ENCODE data around the gene GPHB5. TPM values are rescaled to one million over a fixed set of nuclear protein-coding genes. Genes with fewer than 3 reads are reported as not detected.

The GPHB5 gene
- total and polyA plus RNA-seq, 4 donors: not detected

- Histone ChIP-seq H3K27me3 (ENCODE audit: control insufficient read depth in 3 of 3, insufficient read depth in 3 of 3, low read length in 2 of 3) (no peaks in the 10 kb centered on the region), H3K4me3 (no peak overlapping the region), H3K4me1 (ENCODE audit: control insufficient read depth in 5 of 5, insufficient read depth in 5 of 5, low read length in 5 of 5) (peaks cover 0 to 42% (median 8%) of the 10 kb centered on the region in 5 donors), H3K9me3 (ENCODE audit: control insufficient read depth in 4 of 4, insufficient read depth in 3 of 4, low read length in 3 of 4) (peaks cover 0 to 3% (median 0%) of the 10 kb centered on the region in 4 donors), H3K27ac (ENCODE audit: low read depth in 1 of 2, low read length in 1 of 2) (no peak overlapping the region), H3K36me3 (ENCODE audit: control insufficient read depth in 4 of 4, insufficient read depth in 4 of 4, low read length in 4 of 4) (peaks cover 0 to 4% (median 0%) of the 10 kb centered on the region in 4 donors), H3K9ac (ENCODE audit: insufficient read depth in 1 of 2, low read length in 2 of 2) (no peak overlapping the region)
- 93 to 97% methylated on average over 5 of the region's 5 CpGs for WGBS, 2 donors
- no peak for TF ChIP-seq CTCF (IDR thresholded peaks at IDR 0.05; ENCODE audit: control extremely low read depth, extremely low read depth)
- ATAC-seq (ENCODE audit: insufficient read depth, low FRiP score): no peak
- no peak for DNase-seq
Observed at GRCh38 chr14:63268771-63269170, 50.0 kb downstream of the GPHB5 start.

GRCh38 chr14:63267171-63267570, 51.6 kb downstream of the GPHB5 start:
- 75 to 84% methylated on average over 3 of the region's 3 CpGs for WGBS, 2 donors
- Histone ChIP-seq H3K9me3 (ENCODE audit: control insufficient read depth in 4 of 4, insufficient read depth in 3 of 4, low read length in 3 of 4) (no peaks in the 10 kb centered on the region), H3K4me1 (ENCODE audit: control insufficient read depth in 5 of 5, insufficient read depth in 5 of 5, low read length in 5 of 5) (peaks cover 0 to 27% (median 6%) of the 10 kb centered on the region in 5 donors), H3K27me3 (ENCODE audit: control insufficient read depth in 3 of 3, insufficient read depth in 3 of 3, low read length in 2 of 3) (no peaks in the 10 kb centered on the region), H3K9ac (ENCODE audit: insufficient read depth in 1 of 2, low read length in 2 of 2) (no peak overlapping the region), H3K4me3 (no peak overlapping the region), H3K27ac (ENCODE audit: low read depth in 1 of 2, low read length in 1 of 2) (no peak overlapping the region), H3K36me3 (ENCODE audit: control insufficient read depth in 4 of 4, insufficient read depth in 4 of 4, low read length in 4 of 4) (peaks cover 0 to 4% (median 0%) of the 10 kb centered on the region in 4 donors)
- DNase-seq (no peak), ATAC-seq (ENCODE audit: insufficient read depth, low FRiP score) (no peak)
- TF ChIP-seq CTCF (IDR thresholded peaks at IDR 0.05; ENCODE audit: control extremely low read depth, extremely low read depth): no peak

- no peak for ATAC-seq (ENCODE audit: insufficient read depth, low FRiP score)
- no peak for DNase-seq
- peaks cover 0 to 27% (median 6%) of the 10 kb centered on the region in 5 donors for H3K4me1 ChIP-seq (ENCODE audit: control insufficient read depth in 5 of 5, insufficient read depth in 5 of 5, low read length in 5 of 5)
- no peak overlapping the region for H3K4me3 ChIP-seq
- WGBS, 2 donors: 65 to 92% methylated on average over 1 of the region's 1 CpG
- TF ChIP-seq CTCF (IDR thresholded peaks at IDR 0.05; ENCODE audit: control extremely low read depth, extremely low read depth): no peak
- no peaks in the 10 kb centered on the region for H3K27me3 ChIP-seq (ENCODE audit: control insufficient read depth in 3 of 3, insufficient read depth in 3 of 3, low read length in 2 of 3)
- H3K27ac ChIP-seq (ENCODE audit: low read depth in 1 of 2, low read length in 1 of 2): no peak overlapping the region
- no peaks in the 10 kb centered on the region for H3K9me3 ChIP-seq (ENCODE audit: control insufficient read depth in 4 of 4, insufficient read depth in 3 of 4, low read length in 3 of 4)
- H3K9ac ChIP-seq (ENCODE audit: insufficient read depth in 1 of 2, low read length in 2 of 2): no peak overlapping the region
- peaks cover 0 to 4% (median 1%) of the 10 kb centered on the region in 4 donors for H3K36me3 ChIP-seq (ENCODE audit: control insufficient read depth in 4 of 4, insufficient read depth in 4 of 4, low read length in 4 of 4)
Observed at GRCh38 chr14:63266106-63266505, 52.6 kb downstream of the GPHB5 start.

Other genes with a start within 250 kb of the GPHB5 start
- 10 to 100 TPM; 22.9 to 25.7 TPM for gene RHOJ, start 114.5 kb downstream of the GPHB5 start, total RNA-seq
- gene RHOJ, start 114.5 kb downstream of the GPHB5 start, polyA plus RNA-seq: 10 to 100 TPM; 10.2 to 12.7 TPM
- gene PPP2R5E, start 224.4 kb upstream of the GPHB5 start, total RNA-seq: 10 to 100 TPM; 41.2 to 42.5 TPM
- gene PPP2R5E, start 224.4 kb upstream of the GPHB5 start, polyA plus RNA-seq: 10 to 100 TPM in 1 of 2 donors, 1 to 10 TPM in 1; 9.0 to 10.2 TPM